ENCODE measurements around the gene CCDC92B.

CCDC92B gene

DNA sequence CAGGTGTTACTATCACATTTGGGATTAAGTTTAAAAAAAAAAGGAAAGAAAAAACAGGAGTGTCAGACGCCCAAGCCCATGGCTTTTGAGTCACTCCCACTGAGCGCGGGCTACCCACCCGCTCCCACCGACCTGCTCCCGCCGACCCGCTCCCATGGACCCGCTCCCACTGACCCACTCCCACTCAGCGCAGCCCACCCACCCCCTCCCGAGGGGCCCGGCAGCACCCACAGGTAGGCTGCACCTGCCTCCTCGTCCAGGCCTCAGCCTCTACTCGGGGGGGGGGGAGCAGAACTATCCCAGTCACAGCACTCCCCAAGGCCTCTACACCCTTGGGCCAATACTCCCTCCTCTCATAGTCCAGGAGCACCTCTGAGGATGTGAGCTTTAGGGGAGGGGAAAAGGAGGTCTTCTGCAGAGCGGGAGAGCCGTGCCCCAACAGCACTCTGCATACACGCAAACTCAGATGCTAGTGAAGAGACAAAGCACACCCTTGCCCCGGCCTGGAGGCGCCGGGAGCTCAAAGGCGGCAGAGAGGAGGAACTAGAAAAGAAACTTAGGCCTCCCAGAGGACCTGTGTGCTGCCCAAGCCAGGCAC lies 40.8 kb downstream of the CCDC92B start:
- WGBS, 2 experiments (ENCODE audit: insufficient coverage in 2 of 2), result 87 to 98% methylated on average over 10 to 14 of the region's 21 CpGs
- H3K27ac ChIP-seq (ENCODE audit: low read depth, low read length, severe bottlenecking), result no peak overlapping the region
- H3K4me1 ChIP-seq (ENCODE audit: control insufficient read depth, insufficient read depth, low read length, poor library complexity, severe bottlenecking), result peaks cover 37% of the 10 kb centered on the region
- H3K36me3 ChIP-seq (ENCODE audit: control insufficient read depth, insufficient read depth, low read length), result no peaks in the 10 kb centered on the region
- no peak overlapping the region for H3K4me3 ChIP-seq (ENCODE audit: extremely low read depth, insufficient read depth, low read length, poor library complexity, severe bottlenecking)
- no peaks in the 10 kb centered on the region for H3K9me3 ChIP-seq (ENCODE audit: control insufficient read depth, low read length)

DNA sequence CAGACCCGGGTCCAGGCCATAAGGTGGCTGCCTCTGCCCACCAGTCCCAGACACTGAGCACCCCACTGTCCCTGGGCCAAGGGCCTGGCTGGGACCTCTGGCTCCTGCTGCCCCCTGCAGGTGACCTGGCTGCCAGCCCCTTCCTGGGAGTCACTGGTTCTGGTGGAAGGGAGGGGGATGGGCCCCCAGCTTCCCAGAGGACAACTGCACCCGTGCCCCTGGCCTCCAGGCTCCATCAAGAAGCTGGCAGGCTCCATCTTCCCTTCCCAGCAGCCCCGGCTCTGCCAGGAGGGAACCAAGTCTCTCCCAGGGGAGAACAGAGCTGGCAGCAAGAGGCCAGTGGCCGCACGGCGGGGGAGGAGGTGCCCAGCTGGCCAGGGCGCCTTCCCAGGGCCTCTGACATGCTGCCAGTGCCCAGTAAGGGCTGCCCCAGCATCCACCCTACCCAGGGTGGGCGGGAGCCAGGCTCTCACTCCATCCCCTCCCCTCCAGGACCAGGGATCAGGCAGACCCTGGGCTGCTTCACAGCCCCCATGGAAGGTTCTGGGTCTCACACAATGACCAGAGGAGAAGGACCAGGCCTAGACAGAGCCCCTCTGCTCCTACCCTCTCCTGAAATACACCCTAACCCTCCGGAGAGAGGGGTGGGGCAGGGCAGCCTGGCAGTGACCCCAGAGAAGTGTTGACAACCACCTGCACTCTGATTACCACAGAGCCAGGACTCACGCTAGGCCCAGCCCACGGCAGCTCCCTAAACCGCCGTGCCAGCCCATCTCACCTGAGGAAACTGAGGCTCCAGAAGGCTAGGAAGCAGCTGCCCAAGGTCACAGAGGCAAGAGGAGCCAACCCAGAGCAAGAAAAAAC lies 41.5 kb downstream of the CCDC92B start:
- H3K4me1 ChIP-seq (ENCODE audit: control insufficient read depth, insufficient read depth, low read length, poor library complexity, severe bottlenecking), result peaks cover 37% of the 10 kb centered on the region
- no peaks in the 10 kb centered on the region for H3K9me3 ChIP-seq (ENCODE audit: control insufficient read depth, low read length)
- no peak overlapping the region for H3K27ac ChIP-seq (ENCODE audit: low read depth, low read length, severe bottlenecking)
- WGBS, 2 experiments (ENCODE audit: insufficient coverage in 2 of 2), result 77 to 93% methylated on average over 7 to 12 of the region's 13 CpGs
- peaks cover 4% of the 10 kb centered on the region for H3K36me3 ChIP-seq (ENCODE audit: control insufficient read depth, insufficient read depth, low read length)
- no peak overlapping the region for H3K4me3 ChIP-seq (ENCODE audit: extremely low read depth, insufficient read depth, low read length, poor library complexity, severe bottlenecking)

DNA sequence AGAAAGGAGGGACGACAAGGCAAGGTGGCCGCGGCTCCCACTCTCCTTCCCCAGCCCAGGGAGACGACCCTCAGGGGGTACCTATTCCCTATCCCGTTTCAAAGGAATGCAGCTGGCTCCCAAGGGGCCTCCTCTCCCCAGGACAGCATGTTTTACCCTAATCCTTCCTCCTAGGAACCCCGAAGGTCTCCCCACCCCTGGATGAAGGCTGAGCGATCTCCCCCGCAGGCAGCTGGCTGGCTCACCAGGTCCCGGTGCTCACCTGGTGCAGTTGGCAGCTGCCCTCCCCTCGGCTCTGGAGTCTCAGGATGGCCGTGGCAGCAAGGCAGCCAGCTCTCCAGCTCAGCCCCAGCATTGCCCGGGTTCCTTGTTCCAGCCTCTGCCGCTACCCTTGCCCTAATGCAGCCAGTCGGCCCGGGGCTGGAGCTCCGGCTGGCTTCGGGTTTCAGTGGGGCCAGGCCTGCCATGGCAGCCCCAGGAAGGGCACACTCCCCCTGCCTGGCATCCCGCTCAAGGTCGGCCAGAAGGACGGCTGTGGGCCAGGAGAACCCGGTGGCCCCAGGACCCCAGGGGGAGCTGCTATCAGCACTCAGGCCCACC lies 42.4 kb downstream of the CCDC92B start:
- no peak overlapping the region for H3K4me3 ChIP-seq (ENCODE audit: extremely low read depth, insufficient read depth, low read length, poor library complexity, severe bottlenecking)
- WGBS, 2 experiments (ENCODE audit: insufficient coverage in 2 of 2), result 87 to 94% methylated on average over 13 to 21 of the region's 21 CpGs
- H3K27ac ChIP-seq (ENCODE audit: low read depth, low read length, severe bottlenecking), result no peak overlapping the region

DNA sequence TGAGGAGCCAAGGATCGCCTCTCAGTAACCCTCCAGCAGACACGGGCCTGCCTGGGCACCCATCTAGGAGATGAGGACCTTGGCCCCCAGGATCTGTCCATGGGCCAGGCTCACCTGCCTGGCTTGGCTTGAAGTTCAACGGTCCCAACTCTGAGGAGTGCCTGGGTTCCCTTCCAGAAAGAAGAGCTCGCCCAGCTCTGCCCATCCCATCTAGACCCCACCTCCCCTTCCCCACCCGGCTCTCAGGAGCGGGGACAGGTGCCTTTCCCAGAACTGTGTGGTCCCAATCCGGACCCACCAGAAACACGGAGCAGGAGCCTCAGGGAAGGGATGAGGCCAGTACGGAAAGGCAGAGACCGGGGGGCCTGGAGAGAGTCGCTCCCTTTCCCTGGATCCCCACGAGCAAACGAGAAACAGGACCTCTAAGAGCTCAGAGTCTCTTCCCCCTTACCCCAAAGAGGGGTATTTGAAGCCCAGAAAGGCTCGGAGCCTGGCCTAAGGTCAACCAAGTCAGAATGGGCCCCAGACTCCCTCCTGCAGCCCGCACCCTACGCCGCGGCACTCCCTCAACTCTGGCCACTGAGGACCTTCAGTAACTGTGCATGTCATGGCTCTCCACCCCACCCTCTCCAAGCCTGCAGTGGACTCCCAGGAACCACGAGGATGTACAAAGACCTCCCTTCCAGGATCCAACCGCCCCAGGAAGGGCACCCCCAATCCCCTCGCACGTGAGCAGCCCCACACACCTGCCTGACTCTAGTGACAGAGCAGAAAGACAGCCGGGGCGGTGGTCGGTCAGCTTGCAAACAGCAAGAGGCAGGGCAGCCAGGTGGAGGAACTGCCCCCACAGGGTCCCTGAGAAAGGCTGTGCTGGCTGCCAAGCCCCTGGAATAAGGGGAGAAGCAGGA lies 43.3 kb downstream of the CCDC92B start:
- H3K36me3 ChIP-seq (ENCODE audit: control insufficient read depth, insufficient read depth, low read length), result peaks cover 22% of the 10 kb centered on the region
- no peaks in the 10 kb centered on the region for H3K9me3 ChIP-seq (ENCODE audit: control insufficient read depth, low read length)
- 92 to 95% methylated on average over 13 to 21 of the region's 25 CpGs for WGBS, 2 experiments (ENCODE audit: insufficient coverage in 2 of 2)
- peaks cover 33% of the 10 kb centered on the region for H3K4me1 ChIP-seq (ENCODE audit: control insufficient read depth, insufficient read depth, low read length, poor library complexity, severe bottlenecking)
- no peak overlapping the region for H3K27ac ChIP-seq (ENCODE audit: low read depth, low read length, severe bottlenecking)
- H3K4me3 ChIP-seq (ENCODE audit: extremely low read depth, insufficient read depth, low read length, poor library complexity, severe bottlenecking), result no peak overlapping the region

More for the DNA sequence above, 42.4 kb downstream of the CCDC92B start:
- no peaks in the 10 kb centered on the region for H3K9me3 ChIP-seq (ENCODE audit: control insufficient read depth, low read length)
- H3K4me1 ChIP-seq (ENCODE audit: control insufficient read depth, insufficient read depth, low read length, poor library complexity, severe bottlenecking), result peaks cover 35% of the 10 kb centered on the region
- peaks cover 14% of the 10 kb centered on the region for H3K36me3 ChIP-seq (ENCODE audit: control insufficient read depth, insufficient read depth, low read length)

DNA sequence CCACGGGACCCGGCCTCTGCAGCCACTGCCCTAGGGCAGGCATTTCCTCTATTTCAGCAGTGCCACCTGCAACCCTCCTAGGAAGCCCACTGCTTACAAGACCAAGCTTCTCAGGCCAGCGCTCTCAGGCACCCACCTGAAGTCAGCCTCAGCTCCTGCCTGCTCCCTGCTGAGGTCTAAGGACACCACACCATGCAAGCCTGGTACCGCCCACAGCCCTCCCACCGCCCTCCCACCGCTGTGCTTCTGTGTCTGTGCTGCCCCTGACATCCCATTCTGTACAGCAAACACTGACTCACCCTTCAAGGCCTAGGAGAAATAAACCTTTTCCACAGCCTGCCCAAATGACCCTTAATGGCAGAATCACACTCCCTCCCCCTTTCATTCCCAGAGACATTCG lies 44.2 kb downstream of the CCDC92B start:
- 86 to 89% methylated on average over 5 to 7 of the region's 7 CpGs for WGBS, 2 experiments (ENCODE audit: insufficient coverage in 2 of 2)
- H3K27ac ChIP-seq (ENCODE audit: low read depth, low read length, severe bottlenecking), result no peak overlapping the region
- H3K4me3 ChIP-seq (ENCODE audit: extremely low read depth, insufficient read depth, low read length, poor library complexity, severe bottlenecking), result no peak overlapping the region

DNA sequence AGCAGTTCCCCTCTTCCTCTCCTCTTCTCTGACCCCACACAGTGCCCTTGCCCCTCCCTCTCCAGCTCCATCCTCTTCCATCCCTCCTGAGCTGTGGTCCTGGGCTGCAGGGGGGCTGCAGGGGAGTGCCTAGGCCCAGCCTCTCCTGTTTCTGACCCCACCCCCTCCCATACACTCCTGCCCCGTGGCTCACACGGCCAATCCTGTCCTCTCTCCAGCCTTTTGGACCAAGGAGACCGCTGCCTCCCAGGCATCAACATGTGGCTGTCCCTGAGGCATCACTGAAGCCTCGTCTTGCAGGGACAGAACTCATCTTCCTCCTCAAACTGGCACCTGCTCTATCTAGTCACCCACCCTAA lies 44.6 kb downstream of the CCDC92B start:
- Histone ChIP-seq H3K4me3 (ENCODE audit: extremely low read depth, insufficient read depth, low read length, poor library complexity, severe bottlenecking) (no peak overlapping the region), H3K27ac (ENCODE audit: low read depth, low read length, severe bottlenecking) (no peak overlapping the region), H3K9me3 (ENCODE audit: control insufficient read depth, low read length) (no peaks in the 10 kb centered on the region), H3K36me3 (ENCODE audit: control insufficient read depth, insufficient read depth, low read length) (peaks cover 35% of the 10 kb centered on the region), H3K4me1 (ENCODE audit: control insufficient read depth, insufficient read depth, low read length, poor library complexity, severe bottlenecking) (peaks cover 25% of the 10 kb centered on the region)
- WGBS, 2 experiments (ENCODE audit: insufficient coverage in 2 of 2), result 69 to 81% methylated on average over 4 of the region's 4 CpGs

More for the DNA sequence above, 44.2 kb downstream of the CCDC92B start:
- Histone ChIP-seq H3K36me3 (ENCODE audit: control insufficient read depth, insufficient read depth, low read length) (peaks cover 31% of the 10 kb centered on the region), H3K9me3 (ENCODE audit: control insufficient read depth, low read length) (no peaks in the 10 kb centered on the region), H3K4me1 (ENCODE audit: control insufficient read depth, insufficient read depth, low read length, poor library complexity, severe bottlenecking) (peaks cover 28% of the 10 kb centered on the region)

DNA sequence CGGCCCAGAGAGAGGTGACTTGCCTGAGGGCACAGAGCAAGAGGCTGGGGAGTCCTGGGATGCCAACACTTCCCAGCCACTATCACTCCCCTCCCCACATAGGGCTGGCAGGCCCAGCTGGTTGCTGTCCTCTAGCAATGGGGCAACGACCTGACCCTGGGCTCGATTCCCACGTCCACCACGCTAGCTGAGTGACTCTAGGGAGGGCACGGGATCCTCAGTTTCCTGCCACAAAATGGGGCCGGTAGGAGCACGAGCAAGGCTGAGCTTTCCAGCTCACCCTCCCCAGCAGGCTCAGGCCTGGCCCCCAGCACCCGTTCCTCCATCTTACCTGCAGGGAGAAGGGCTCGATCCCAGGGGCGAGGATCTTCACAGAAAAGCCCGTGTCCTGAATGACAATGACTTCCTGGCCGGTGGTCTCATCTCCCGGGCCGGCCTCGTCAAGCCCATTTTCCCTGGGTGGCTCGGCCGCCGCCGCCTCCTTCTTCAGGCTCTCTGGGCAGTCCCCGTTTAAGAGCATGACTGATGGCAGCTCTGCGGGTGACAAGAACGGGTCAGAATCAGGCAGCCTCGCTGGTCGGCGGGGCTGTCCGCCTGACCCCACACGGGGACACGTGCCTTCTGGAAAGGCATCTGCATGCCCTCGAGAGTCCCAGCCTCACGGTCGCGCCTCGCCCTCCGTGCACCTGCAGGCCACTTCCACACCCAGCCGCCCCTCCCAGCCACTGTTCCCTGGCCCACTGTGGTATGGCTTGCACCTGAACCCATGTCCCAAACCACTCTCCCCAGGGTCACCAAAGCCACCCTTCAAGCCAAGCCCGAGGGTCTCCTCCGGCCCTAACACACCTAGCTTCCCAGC lies 45.2 kb downstream of the CCDC92B start:
- H3K4me3 ChIP-seq (ENCODE audit: extremely low read depth, insufficient read depth, low read length, poor library complexity, severe bottlenecking), result no peak overlapping the region
- no peak overlapping the region for H3K27ac ChIP-seq (ENCODE audit: low read depth, low read length, severe bottlenecking)
- peaks cover 38% of the 10 kb centered on the region for H3K36me3 ChIP-seq (ENCODE audit: control insufficient read depth, insufficient read depth, low read length)
- WGBS, 2 experiments (ENCODE audit: insufficient coverage in 2 of 2), result 95% methylated on average over 36 to 37 of the region's 38 CpGs
- H3K9me3 ChIP-seq (ENCODE audit: control insufficient read depth, low read length), result no peaks in the 10 kb centered on the region
- H3K4me1 ChIP-seq (ENCODE audit: control insufficient read depth, insufficient read depth, low read length, poor library complexity, severe bottlenecking), result peaks cover 19% of the 10 kb centered on the region

DNA sequence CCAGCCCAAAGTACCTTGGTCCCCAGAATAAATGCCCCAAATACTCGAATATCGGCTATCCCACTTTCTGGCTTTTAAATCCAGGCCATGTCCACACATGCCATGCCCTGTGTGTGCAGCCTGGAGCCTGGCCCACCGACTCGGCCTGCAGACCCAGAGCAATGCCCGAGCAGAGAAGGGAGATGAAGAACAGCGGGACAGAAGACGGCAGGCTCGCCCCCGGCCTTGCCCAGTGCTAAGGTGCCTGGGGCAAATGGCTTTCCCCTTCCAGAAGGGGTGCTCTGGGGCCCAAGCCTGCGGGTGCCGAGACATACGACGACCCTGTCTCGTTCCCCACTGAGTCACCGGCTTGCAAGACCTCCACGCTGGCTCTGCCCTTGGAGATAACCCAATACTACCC lies 45.8 kb downstream of the CCDC92B start:
- H3K27ac ChIP-seq (ENCODE audit: low read depth, low read length, severe bottlenecking), result no peak overlapping the region
- no peak overlapping the region for H3K4me3 ChIP-seq (ENCODE audit: extremely low read depth, insufficient read depth, low read length, poor library complexity, severe bottlenecking)
- peaks cover 44% of the 10 kb centered on the region for H3K36me3 ChIP-seq (ENCODE audit: control insufficient read depth, insufficient read depth, low read length)
- H3K9me3 ChIP-seq (ENCODE audit: control insufficient read depth, low read length), result no peaks in the 10 kb centered on the region
- WGBS, 2 experiments (ENCODE audit: insufficient coverage in 2 of 2), result 96% methylated on average over 10 to 11 of the region's 16 CpGs
- peaks cover 19% of the 10 kb centered on the region for H3K4me1 ChIP-seq (ENCODE audit: control insufficient read depth, insufficient read depth, low read length, poor library complexity, severe bottlenecking)

DNA sequence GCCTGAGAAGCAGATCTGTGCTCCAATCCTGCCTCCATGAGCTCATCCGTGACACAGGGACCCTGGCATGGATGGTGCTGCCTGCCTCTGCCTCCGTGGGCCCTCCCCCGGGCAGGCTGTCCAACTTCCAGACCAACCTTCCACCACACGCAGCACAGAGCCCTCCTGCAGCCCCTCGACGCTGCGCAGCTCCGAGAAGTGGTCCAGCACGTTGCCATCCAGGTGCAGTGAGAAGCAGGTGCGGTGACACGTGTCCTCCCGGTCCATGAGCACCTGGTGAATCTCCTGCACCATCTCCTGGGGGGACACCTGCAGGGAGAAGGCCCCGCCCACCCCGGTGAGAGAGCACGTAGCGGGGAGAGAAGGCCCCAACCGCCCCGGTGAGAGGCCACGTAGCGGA lies 46.3 kb downstream of the CCDC92B start:
- H3K9me3 ChIP-seq (ENCODE audit: control insufficient read depth, low read length), result no peaks in the 10 kb centered on the region
- H3K36me3 ChIP-seq (ENCODE audit: control insufficient read depth, insufficient read depth, low read length), result peaks cover 49% of the 10 kb centered on the region
- no peak overlapping the region for H3K4me3 ChIP-seq (ENCODE audit: extremely low read depth, insufficient read depth, low read length, poor library complexity, severe bottlenecking)
- WGBS, 2 experiments (ENCODE audit: insufficient coverage in 2 of 2), result 92 to 95% methylated on average over 17 to 19 of the region's 20 CpGs
- H3K27ac ChIP-seq (ENCODE audit: low read depth, low read length, severe bottlenecking), result no peak overlapping the region
- peaks cover 18% of the 10 kb centered on the region for H3K4me1 ChIP-seq (ENCODE audit: control insufficient read depth, insufficient read depth, low read length, poor library complexity, severe bottlenecking)

Measured in mesodermal cell (in vitro differentiated cells).